Tibial nerve (tissue), 4 donors: ENCODE measurements around the gene CCDC27. TPM values are rescaled to one million over a fixed set of nuclear protein-coding genes. Genes with fewer than 3 reads are reported as not detected.

Source experiments
- DNase-seq, 2 donors: peaks; one replicate each; pipeline ENCODE4 v3.0.0-alpha.2; 2019; ENCODE audit warnings: low spot score in 2 of 2
- H3K27ac ChIP-seq, 4 donors: fragments of 200-600 bp; sonication (generic) in 3 of 4; one replicate each; pipeline ENCODE4 v1.5.1; 2017 to 2019; ENCODE audit warnings: mild to moderate bottlenecking in 1 of 4
- H3K27me3 ChIP-seq, 2 donors: fragments of 200-600 bp; sonication (generic) in 1 of 2; one replicate each; pipeline versions ENCODE4 v1.5.1 to v1.6.0; 2017 to 2019
- H3K36me3 ChIP-seq, 3 donors: fragments of 200-600 bp; sonication (generic); one replicate each; pipeline ENCODE4 v1.5.1; 2018 to 2019
- H3K4me1 ChIP-seq, 4 donors: fragments of 200-600 bp; sonication (generic) in 3 of 4; one replicate each; pipeline ENCODE4 v1.5.1; 2017 to 2019
- H3K4me3 ChIP-seq, 4 donors: fragments of 200-600 bp; sonication (generic) in 3 of 4; one replicate each; pipeline ENCODE4 v1.5.1; 2017 to 2019; ENCODE audit warnings: mild to moderate bottlenecking in 1 of 4, moderate library complexity in 1 of 4
- H3K9me3 ChIP-seq, 4 donors: fragments of 200-600 bp; sonication (generic) in 3 of 4; one replicate each; pipeline ENCODE4 v1.5.1; 2017 to 2019
- CTCF ChIP-seq, 5 experiments: fragments of 200-600 bp in 3 of 5; fragments of 450-650 bp in 2 of 5; sonication (generic) in 3 of 5; IDR thresholded peaks; one replicate each; pipeline ENCODE4 v1.5.1; 2016 to 2019; ENCODE audit warnings: antibody characterized with exemption in 5 of 5, mild to moderate bottlenecking in 3 of 5, moderate library complexity in 2 of 5
- EP300 ChIP-seq, 2 donors: sonication (generic); formaldehyde crosslinking; IDR thresholded peaks; one replicate each; pipeline ENCODE4 v1.6.1; 2017; ENCODE audit warnings: antibody characterized with exemption in 2 of 2, mild to moderate bottlenecking in 1 of 2
- POLR2A ChIP-seq, 2 donors: fragments of 450-650 bp; IDR thresholded peaks; one replicate each; pipeline ENCODE4 v1.6.1; 2017; ENCODE audit warnings: antibody characterized with exemption in 2 of 2, mild to moderate bottlenecking in 2 of 2, moderate library complexity in 2 of 2
- WGBS, 2 donors: methylation state at CpG; one replicate each; pipeline ENCODE4 v1.1.5; 2018; 5-methylcytosine and 5-hydroxymethylcytosine counted together
- total RNA-seq, 4 donors: library from RNA; depleted of rRNA; stranded (reverse); fragments of >200 nt; gene quantifications; one replicate each; pipeline ENCODE4 v1.1.0, GENCODE V29; 2016

The CCDC27 gene
- total RNA-seq, 4 donors from 2014 or later = not detected

GRCh38 chr1:3742439-3743298 lies 9.6 kb upstream of the CCDC27 start:
- no peak for DNase-seq
- Histone ChIP-seq H3K36me3 (peaks cover 0 to 75% (median 2%) of the 10 kb centered on the region in 3 donors), H3K27me3 (no peaks in the 10 kb centered on the region), H3K4me1 (peaks cover 0 to 31% (median 9%) of the 10 kb centered on the region in 4 donors), H3K4me3 (no peak overlapping the region), H3K9me3 (no peaks in the 10 kb centered on the region), H3K27ac (no peak overlapping the region)
- 92% methylated on average over 24 of the region's 24 CpGs for WGBS, 2 donors
- no peak for TF ChIP-seq CTCF (IDR thresholded peaks at IDR 0.05)
- TF ChIP-seq POLR2A (IDR thresholded peaks at IDR 0.05) = no peak
- TF ChIP-seq EP300 (IDR thresholded peaks at IDR 0.05) = no peak

- Histone ChIP-seq H3K4me1 (peaks cover 0 to 35% (median 15%) of the 10 kb centered on the region in 4 donors), H3K27ac (no peak overlapping the region), H3K9me3 (no peaks in the 10 kb centered on the region), H3K4me3 (no peak overlapping the region), H3K36me3 (peaks cover 0 to 67% (median 2%) of the 10 kb centered on the region in 3 donors), H3K27me3 (no peaks in the 10 kb centered on the region)
- TF ChIP-seq POLR2A (IDR thresholded peaks at IDR 0.05) = no peak
- no peak for DNase-seq
- 59 to 67% methylated on average over 4 of the region's 4 CpGs for WGBS, 2 donors
Observed at GRCh38 chr1:3743421-3743820, 8.8 kb upstream of the CCDC27 start.

- Histone ChIP-seq H3K4me3 (no peak overlapping the region), H3K9me3 (no peaks in the 10 kb centered on the region), H3K4me1 (peaks cover 0 to 35% (median 15%) of the 10 kb centered on the region in 4 donors), H3K27ac (no peak overlapping the region), H3K27me3 (no peaks in the 10 kb centered on the region), H3K36me3 (peaks cover 0 to 63% (median 2%) of the 10 kb centered on the region in 3 donors)
- TF ChIP-seq CTCF (IDR thresholded peaks at IDR 0.05) (no peak), EP300 (IDR thresholded peaks at IDR 0.05) (no peak), POLR2A (IDR thresholded peaks at IDR 0.05) (no peak)
- no peak for DNase-seq
- WGBS, 2 donors = 93 to 94% methylated on average over 12 of the region's 12 CpGs
Observed at GRCh38 chr1:3743826-3744225, 8.4 kb upstream of the CCDC27 start.

GRCh38 chr1:3744646-3745045 lies 7.6 kb upstream of the CCDC27 start:
- H3K27me3 ChIP-seq = no peaks in the 10 kb centered on the region
- H3K4me3 ChIP-seq = no peak overlapping the region
- H3K4me1 ChIP-seq = peaks cover 0 to 35% (median 15%) of the 10 kb centered on the region in 4 donors
- no peaks in the 10 kb centered on the region for H3K9me3 ChIP-seq
- no peak for DNase-seq
- TF ChIP-seq CTCF (IDR thresholded peaks at IDR 0.05) (no peak), POLR2A (IDR thresholded peaks at IDR 0.05) (no peak), EP300 (IDR thresholded peaks at IDR 0.05) (no peak)
- 87 to 98% methylated on average over 8 of the region's 10 CpGs for WGBS, 2 donors
- peaks cover 0 to 56% (median 2%) of the 10 kb centered on the region in 3 donors for H3K36me3 ChIP-seq
- no peak overlapping the region for H3K27ac ChIP-seq

- Histone ChIP-seq H3K36me3 (peaks cover 0 to 52% (median 2%) of the 10 kb centered on the region in 3 donors), H3K4me1 (peaks cover 0 to 35% (median 15%) of the 10 kb centered on the region in 4 donors), H3K4me3 (no peak overlapping the region), H3K27ac (no peak overlapping the region), H3K27me3 (no peaks in the 10 kb centered on the region), H3K9me3 (no peaks in the 10 kb centered on the region)
- 88 to 89% methylated on average over 12 of the region's 12 CpGs for WGBS, 2 donors
- no peak for TF ChIP-seq EP300 (IDR thresholded peaks at IDR 0.05)
- TF ChIP-seq POLR2A (IDR thresholded peaks at IDR 0.05) = no peak
- TF ChIP-seq CTCF (IDR thresholded peaks at IDR 0.05) = no peak
- no peak for DNase-seq
Observed at GRCh38 chr1:3745071-3745470, 7.2 kb upstream of the CCDC27 start.
